Stomach (tissue), 4 donors: ENCODE measurements around the gene ATG10.

Source experiments
- EP300 ChIP-seq: sonication (generic); formaldehyde crosslinking; IDR thresholded peaks from one replicate; pipeline ENCODE4 v1.6.1; 2017; ENCODE audit warnings: antibody characterized with exemption
- POLR2AphosphoS5 ChIP-seq, 3 donors: sonication (generic); formaldehyde crosslinking; IDR thresholded peaks; one replicate each; pipeline ENCODE4 v1.6.1; 2016; ENCODE audit warnings: antibody characterized with exemption in 3 of 3
- TF ChIP-seq, protein P1 (sequence below), 7 experiments: fragments of 450-650 bp in 4 of 7; fragments of 200-600 bp in 3 of 7; sonication (generic) in 3 of 7; IDR thresholded peaks; one replicate each; pipeline ENCODE4 v1.5.1; 2016 to 2019; ENCODE audit warnings: antibody characterized with exemption in 7 of 7, control low read depth in 2 of 7, mild to moderate bottlenecking in 1 of 7

GRCh38 chr5:82285206-82285605, 313.4 kb downstream of the ATG10 start:
- TF ChIP-seq, protein P1, sequence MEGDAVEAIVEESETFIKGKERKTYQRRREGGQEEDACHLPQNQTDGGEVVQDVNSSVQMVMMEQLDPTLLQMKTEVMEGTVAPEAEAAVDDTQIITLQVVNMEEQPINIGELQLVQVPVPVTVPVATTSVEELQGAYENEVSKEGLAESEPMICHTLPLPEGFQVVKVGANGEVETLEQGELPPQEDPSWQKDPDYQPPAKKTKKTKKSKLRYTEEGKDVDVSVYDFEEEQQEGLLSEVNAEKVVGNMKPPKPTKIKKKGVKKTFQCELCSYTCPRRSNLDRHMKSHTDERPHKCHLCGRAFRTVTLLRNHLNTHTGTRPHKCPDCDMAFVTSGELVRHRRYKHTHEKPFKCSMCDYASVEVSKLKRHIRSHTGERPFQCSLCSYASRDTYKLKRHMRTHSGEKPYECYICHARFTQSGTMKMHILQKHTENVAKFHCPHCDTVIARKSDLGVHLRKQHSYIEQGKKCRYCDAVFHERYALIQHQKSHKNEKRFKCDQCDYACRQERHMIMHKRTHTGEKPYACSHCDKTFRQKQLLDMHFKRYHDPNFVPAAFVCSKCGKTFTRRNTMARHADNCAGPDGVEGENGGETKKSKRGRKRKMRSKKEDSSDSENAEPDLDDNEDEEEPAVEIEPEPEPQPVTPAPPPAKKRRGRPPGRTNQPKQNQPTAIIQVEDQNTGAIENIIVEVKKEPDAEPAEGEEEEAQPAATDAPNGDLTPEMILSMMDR (IDR thresholded peaks at IDR 0.05): no peak
- TF ChIP-seq EP300 (no peak), POLR2AphosphoS5 (IDR thresholded peaks at IDR 0.05) (no peak)
